HFFc6 (cell line): ENCODE measurements around the gene DTX3L. TPM values are rescaled to one million over a fixed set of nuclear protein-coding genes. Genes with fewer than 3 reads are reported as not detected.

ENCODE experiments used
- DNase-seq: peaks from one replicate; pipeline ENCODE4 v3.0.0-alpha.2; 2018
- H3K27ac Mint-ChIP-seq: 2 replicates; pipeline ENCODE4 v1.8.0; 2020; ENCODE audit warnings: mild to moderate bottlenecking, mixed read lengths
- H3K27me3 Mint-ChIP-seq: 2 replicates; pipeline ENCODE4 v1.8.0; 2021; ENCODE audit warnings: mild to moderate bottlenecking, moderate library complexity, mixed read lengths; ENCODE audit not compliant: insufficient read depth
- H3K36me3 Mint-ChIP-seq: 2 replicates; pipeline ENCODE4 v1.8.0; 2021; ENCODE audit warnings: low read depth, mixed read lengths
- H3K4me1 Mint-ChIP-seq: 2 replicates; pipeline ENCODE4 v1.8.0; 2020; ENCODE audit warnings: low read depth, mixed read lengths
- H3K4me3 Mint-ChIP-seq: 2 replicates; pipeline ENCODE4 v1.8.0; 2020; ENCODE audit warnings: mild to moderate bottlenecking, moderate library complexity, mixed read lengths
- H3K9me3 Mint-ChIP-seq: 2 replicates; pipeline ENCODE4 v1.8.0; 2020; ENCODE audit warnings: mild to moderate bottlenecking, mixed read lengths
- long read RNA-seq: library from polyadenylated mRNA; unstranded; transcript quantifications from one replicate; pipeline ENCODE4 v2.0.0, GENCODE V29; 2019
- total RNA-seq, 6 experiments: library from RNA; stranded (reverse); fragmentation: NEBNext Ultra II Directional; extraction: Animal tissue kit (Norgen Biotek cat#: 25700); gene quantifications; 2 replicates in 1 of 6; 3 replicates in 5 of 6; pipeline ENCODE4 v1.2.3, GENCODE V29; 2021
- TF ChIP-seq, protein P1 (sequence below): fragments of 200-600 bp; sonication (generic); IDR thresholded peaks from 2 replicates; pipeline ENCODE4 v1.5.0; 2021; ENCODE audit warnings: antibody characterized with exemption, mild to moderate bottlenecking

Gene DTX3L
- total RNA-seq = 10 to 100 TPM in 5 of 6 experiments, 1 to 10 TPM in 1; 6.2 to 16.7 (median 15.6) TPM
- long read RNA-seq, full-length matches to known transcripts = 2 of 8 reads
- long read RNA-seq, partial matches to known transcripts = 0 of 8 reads
- long read RNA-seq, other reads (novel, unspliced or antisense) = 6 of 8 reads

DNA sequence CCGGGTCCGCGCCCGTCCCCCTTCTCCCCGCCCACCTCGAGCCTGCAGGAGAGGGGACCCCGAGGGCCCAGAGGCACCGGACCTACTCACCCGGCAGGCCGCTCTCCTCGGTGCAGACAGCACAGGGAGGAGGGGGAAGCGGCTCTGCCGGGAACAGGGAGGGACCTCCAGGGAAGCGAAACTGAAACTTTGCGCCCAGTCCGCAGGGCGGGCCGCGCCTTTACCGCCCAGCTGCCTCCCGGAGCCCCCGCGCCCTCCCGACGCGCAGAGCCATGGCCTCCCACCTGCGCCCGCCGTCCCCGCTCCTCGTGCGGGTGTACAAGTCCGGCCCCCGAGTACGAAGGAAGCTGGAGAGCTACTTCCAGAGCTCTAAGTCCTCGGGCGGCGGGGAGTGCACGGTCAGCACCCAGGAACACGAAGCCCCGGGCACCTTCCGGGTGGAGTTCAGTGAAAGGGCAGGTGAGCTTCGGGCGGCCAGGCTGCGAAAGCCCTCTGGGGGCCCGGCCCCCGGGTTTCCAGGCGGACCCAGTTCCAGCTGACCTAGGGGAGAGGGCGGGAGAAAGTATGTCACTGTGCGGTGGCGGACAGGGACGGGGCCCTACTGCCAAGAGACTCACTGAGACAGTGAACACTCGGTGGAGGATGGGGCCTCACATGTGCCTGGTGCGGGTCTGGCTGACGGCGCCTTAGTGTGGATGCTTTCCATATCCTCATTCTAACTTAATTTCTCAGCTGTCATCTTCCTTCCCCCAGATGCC lies at the start of gene DTX3L, which contains the start of gene PARP9:
TSS of gene DTX3L (plus strand) at position 184 of the 758 bp plus-strand sequence. CDS start at position 273, 89 bp downstream.
TSS of gene PARP9 (minus strand) at position 146 of the 758 bp plus-strand sequence. CDS start 4,680 bp downstream, outside the sequence.
- TF ChIP-seq, protein P1, sequence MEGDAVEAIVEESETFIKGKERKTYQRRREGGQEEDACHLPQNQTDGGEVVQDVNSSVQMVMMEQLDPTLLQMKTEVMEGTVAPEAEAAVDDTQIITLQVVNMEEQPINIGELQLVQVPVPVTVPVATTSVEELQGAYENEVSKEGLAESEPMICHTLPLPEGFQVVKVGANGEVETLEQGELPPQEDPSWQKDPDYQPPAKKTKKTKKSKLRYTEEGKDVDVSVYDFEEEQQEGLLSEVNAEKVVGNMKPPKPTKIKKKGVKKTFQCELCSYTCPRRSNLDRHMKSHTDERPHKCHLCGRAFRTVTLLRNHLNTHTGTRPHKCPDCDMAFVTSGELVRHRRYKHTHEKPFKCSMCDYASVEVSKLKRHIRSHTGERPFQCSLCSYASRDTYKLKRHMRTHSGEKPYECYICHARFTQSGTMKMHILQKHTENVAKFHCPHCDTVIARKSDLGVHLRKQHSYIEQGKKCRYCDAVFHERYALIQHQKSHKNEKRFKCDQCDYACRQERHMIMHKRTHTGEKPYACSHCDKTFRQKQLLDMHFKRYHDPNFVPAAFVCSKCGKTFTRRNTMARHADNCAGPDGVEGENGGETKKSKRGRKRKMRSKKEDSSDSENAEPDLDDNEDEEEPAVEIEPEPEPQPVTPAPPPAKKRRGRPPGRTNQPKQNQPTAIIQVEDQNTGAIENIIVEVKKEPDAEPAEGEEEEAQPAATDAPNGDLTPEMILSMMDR = no peak
- DNase-seq = peak; percentile 59
- Mint-ChIP-seq H3K27me3 (no peaks in the 10 kb centered on the region), H3K9me3 (no peaks in the 10 kb centered on the region), H3K4me1 (peaks cover 22% of the 10 kb centered on the region), H3K36me3 (peaks cover 20% of the 10 kb centered on the region), H3K27ac (peak within 1 kb of the TSS; percentile 85), H3K4me3 (peak within 1 kb of the TSS; percentile 89)

DNA sequence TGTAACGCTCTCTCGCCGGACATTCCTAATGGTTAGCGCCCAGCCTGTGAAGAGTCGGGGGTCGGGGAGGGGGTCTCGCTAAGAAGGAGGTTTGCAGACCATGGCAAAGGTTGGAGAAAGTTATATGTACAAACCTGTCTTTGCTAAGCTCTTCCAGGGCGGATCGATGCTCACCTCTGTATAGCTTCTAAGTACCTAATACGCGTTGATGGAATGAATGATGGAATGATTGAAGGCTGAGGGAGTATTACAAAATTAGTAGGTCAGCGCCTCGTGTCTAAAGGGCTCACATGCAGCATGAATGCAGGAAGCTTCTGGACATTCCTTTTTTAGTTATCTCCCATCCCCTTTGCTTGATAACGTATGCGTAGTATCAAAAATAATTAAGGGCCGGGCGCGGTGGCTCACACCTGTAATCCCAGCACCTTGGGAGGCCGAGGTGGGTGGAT lies 49.1 kb upstream of the DTX3L start:
- Mint-ChIP-seq H3K4me3 (peak overlapping the region; percentile 90), H3K27ac (peak overlapping the region; percentile 85), H3K27me3 (no peaks in the 10 kb centered on the region), H3K9me3 (no peaks in the 10 kb centered on the region), H3K36me3 (peaks cover 13% of the 10 kb centered on the region; the same call in 1 of the 2 replicates), H3K4me1 (peaks cover 38% of the 10 kb centered on the region)
- TF ChIP-seq, protein P1 = no peak
- no peak for DNase-seq

DNA sequence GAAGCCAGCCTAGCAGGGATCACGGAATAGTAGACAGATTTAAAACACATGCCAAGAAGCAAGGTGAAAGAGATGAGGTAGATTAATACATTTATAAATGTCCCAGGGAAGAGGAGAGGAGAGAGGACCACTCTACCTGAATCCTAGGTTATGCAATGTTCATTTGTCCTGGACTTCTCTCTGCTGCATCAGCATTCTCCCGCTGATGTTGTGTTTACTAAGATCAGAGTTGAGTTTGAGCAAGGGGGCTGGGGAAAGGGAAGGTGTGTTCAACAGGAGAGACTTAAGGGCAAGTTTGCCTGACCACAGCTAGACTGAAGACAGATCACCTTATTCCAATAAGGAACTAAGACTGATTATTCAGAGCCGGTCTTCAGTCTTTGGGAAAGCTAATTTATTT lies 48.3 kb upstream of the DTX3L start:
- TF ChIP-seq, protein P1 = no peak
- no peak overlapping the region for H3K27ac Mint-ChIP-seq
- H3K36me3 Mint-ChIP-seq = peaks cover 8% of the 10 kb centered on the region; the same call in 1 of the 2 replicates
- peaks cover 29% of the 10 kb centered on the region for H3K4me1 Mint-ChIP-seq
- H3K9me3 Mint-ChIP-seq = no peaks in the 10 kb centered on the region
- no peak overlapping the region for H3K4me3 Mint-ChIP-seq
- H3K27me3 Mint-ChIP-seq = no peaks in the 10 kb centered on the region
- DNase-seq = no peak

DNA sequence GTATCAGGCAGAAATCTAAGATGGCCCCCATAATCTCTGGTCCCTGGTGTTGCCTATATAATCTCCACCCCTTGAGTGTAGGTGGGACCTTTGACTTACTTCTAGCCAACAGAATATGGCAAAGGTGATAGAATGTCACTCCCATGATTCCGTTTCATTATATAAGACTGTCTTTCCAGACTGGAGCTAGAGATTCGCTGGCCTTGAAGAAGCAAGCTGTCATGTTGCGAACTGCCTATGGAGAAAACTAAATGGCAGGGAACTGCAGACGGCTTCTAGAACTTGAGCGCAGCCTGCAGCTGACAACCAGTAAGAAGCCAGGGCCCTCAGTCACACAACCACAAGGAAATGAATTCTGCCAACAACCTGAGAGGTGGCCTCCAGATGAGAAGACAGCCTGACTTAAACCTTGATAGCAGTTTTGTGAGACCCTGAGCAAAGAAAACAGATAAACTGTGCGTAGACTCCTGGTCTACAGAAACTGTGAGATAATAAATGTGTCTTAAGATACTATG lies 47.2 kb upstream of the DTX3L start:
- no peak for DNase-seq
- no peaks in the 10 kb centered on the region for H3K27me3 Mint-ChIP-seq
- no peak overlapping the region for H3K4me3 Mint-ChIP-seq
- H3K4me1 Mint-ChIP-seq = peaks cover 19% of the 10 kb centered on the region
- no peaks in the 10 kb centered on the region for H3K36me3 Mint-ChIP-seq
- H3K27ac Mint-ChIP-seq = no peak overlapping the region
- H3K9me3 Mint-ChIP-seq = no peaks in the 10 kb centered on the region
- TF ChIP-seq, protein P1 = no peak

DNA sequence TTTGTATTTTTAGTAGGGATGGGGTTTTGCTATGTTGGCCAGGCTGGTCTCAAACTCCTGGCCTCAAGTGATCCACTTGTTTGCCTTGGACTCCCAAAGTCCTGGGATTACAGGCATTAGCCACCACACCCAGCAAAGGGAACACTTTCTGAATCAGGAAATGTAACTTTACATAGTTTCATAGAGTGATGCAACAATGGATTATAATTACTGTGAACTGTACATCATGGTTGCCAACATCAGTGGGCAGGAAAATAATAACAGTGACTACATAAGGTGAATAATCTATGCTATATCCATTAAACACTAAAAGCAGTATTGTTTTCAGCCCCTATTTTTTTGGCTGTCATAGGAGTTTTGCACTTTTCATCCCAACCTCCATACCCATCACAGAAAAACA lies 44.4 kb upstream of the DTX3L start:
- no peaks in the 10 kb centered on the region; the same call in 1 of the 2 replicates for H3K4me1 Mint-ChIP-seq
- H3K4me3 Mint-ChIP-seq = no peak overlapping the region
- H3K27ac Mint-ChIP-seq = no peak overlapping the region
- H3K36me3 Mint-ChIP-seq = no peaks in the 10 kb centered on the region
- DNase-seq = no peak
- TF ChIP-seq, protein P1 = no peak
- H3K27me3 Mint-ChIP-seq = no peaks in the 10 kb centered on the region
- H3K9me3 Mint-ChIP-seq = no peaks in the 10 kb centered on the region
